Measurements from ENCODE around the gene DHRSX.

- TF ChIP-seq CTCF (IDR thresholded peaks at IDR 0.05) (no peak), POLR2AphosphoS5 (IDR thresholded peaks at IDR 0.05) (no peak)
Measured at GRCh38 chrX:2231570-2232192, 269.1 kb downstream of the DHRSX start.
